Measurements from ENCODE around the gene EN1.

DNA sequence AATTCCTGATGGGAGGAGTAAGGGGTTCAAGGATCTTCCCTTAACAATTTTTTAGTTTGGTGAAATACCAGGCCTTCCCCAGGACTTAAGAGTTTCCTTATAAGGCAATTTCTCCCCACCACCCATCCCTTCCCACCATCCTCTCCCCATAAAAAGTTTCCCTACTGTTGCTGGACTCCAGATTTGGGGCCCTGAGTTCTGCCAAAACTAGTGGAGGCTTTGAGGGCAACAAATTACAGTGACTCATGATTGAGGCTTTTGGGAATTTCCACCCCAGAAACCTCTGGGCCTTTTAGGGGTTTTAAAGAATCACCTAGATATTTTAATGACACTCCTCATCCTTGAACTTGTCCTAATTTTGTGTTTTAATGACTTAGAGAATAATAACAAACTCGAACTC lies 14.3 kb upstream of the EN1 start:
- TF ChIP-seq, protein P1, sequence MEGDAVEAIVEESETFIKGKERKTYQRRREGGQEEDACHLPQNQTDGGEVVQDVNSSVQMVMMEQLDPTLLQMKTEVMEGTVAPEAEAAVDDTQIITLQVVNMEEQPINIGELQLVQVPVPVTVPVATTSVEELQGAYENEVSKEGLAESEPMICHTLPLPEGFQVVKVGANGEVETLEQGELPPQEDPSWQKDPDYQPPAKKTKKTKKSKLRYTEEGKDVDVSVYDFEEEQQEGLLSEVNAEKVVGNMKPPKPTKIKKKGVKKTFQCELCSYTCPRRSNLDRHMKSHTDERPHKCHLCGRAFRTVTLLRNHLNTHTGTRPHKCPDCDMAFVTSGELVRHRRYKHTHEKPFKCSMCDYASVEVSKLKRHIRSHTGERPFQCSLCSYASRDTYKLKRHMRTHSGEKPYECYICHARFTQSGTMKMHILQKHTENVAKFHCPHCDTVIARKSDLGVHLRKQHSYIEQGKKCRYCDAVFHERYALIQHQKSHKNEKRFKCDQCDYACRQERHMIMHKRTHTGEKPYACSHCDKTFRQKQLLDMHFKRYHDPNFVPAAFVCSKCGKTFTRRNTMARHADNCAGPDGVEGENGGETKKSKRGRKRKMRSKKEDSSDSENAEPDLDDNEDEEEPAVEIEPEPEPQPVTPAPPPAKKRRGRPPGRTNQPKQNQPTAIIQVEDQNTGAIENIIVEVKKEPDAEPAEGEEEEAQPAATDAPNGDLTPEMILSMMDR (IDR thresholded peaks at IDR 0.05): no peak
- TF ChIP-seq POLR2A (IDR thresholded peaks at IDR 0.05): no peak

Data from vagina (tissue), 2 donors.